Activated T-cell treated with anti-CD3 and anti-CD28 coated beads, Interleukin-2, amount 50 U/mL, for 24 hours (primary cell): Measurements from ENCODE around the gene INPP5A.
"Not testable (repeated sequence)": the region's sequence is repeated elsewhere in the genome, so short reads cannot be mapped to it uniquely, and the experiment has no call there.

Experiments
- DNase-seq: peaks from one replicate; pipeline ENCODE4 v3.0.0-alpha.2; 2020
- H3K27ac Mint-ChIP-seq: 2 replicates; pipeline ENCODE4 v1.8.0; 2020; ENCODE audit warnings: mild to moderate bottlenecking, mixed read lengths
- H3K27me3 Mint-ChIP-seq: 2 replicates; pipeline ENCODE4 v1.8.0; 2020; ENCODE audit warnings: mixed read lengths
- H3K36me3 Mint-ChIP-seq: 2 replicates; pipeline ENCODE4 v1.8.0; 2020; ENCODE audit warnings: low read depth, mixed read lengths
- H3K4me1 Mint-ChIP-seq: 2 replicates; pipeline ENCODE4 v1.8.0; 2020; ENCODE audit warnings: low read depth, mixed read lengths
- H3K4me3 Mint-ChIP-seq: 2 replicates; pipeline ENCODE4 v1.8.0; 2020; ENCODE audit warnings: mild to moderate bottlenecking, moderate library complexity, mixed read lengths
- H3K9me3 Mint-ChIP-seq: 2 replicates; pipeline ENCODE4 v1.8.0; 2020; ENCODE audit warnings: mixed read lengths

Gene INPP5A

GRCh38 chr10:132589015-132589414, 51.4 kb downstream of the INPP5A start:
- H3K27me3 Mint-ChIP-seq = no peaks in the 10 kb centered on the region
- H3K27ac Mint-ChIP-seq = peak overlapping the region; percentile 87
- H3K36me3 Mint-ChIP-seq = peaks cover 3% of the 10 kb centered on the region
- no peak for DNase-seq
- H3K4me1 Mint-ChIP-seq = peaks cover 71% of the 10 kb centered on the region
- no peaks in the 10 kb centered on the region for H3K9me3 Mint-ChIP-seq
- H3K4me3 Mint-ChIP-seq = no peak overlapping the region

DNA sequence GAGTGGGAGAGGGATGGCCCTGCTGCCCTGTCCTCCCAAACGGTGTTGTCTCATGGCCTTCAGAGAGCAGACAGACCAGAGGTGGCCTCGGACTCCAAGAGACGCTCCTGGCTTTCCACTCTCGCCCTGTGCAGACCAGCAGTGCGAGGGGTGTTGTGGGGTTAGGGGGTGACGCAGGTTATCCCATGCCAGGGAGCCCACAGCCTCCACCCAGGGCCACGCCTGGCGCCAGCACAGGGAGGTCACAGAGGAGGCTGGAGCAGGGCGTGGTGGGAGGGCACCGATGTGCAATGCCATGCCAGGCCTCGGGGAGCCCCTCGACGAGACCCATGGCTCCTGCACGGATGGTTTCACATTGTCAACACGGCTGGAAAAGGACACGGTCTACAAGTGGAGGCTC, 52.1 kb downstream of the INPP5A start:
- Mint-ChIP-seq H3K27ac (no peak overlapping the region), H3K4me1 (peaks cover 76% of the 10 kb centered on the region), H3K27me3 (no peaks in the 10 kb centered on the region), H3K4me3 (no peak overlapping the region), H3K36me3 (peaks cover 3% of the 10 kb centered on the region), H3K9me3 (no peaks in the 10 kb centered on the region)
- no peak for DNase-seq

DNA sequence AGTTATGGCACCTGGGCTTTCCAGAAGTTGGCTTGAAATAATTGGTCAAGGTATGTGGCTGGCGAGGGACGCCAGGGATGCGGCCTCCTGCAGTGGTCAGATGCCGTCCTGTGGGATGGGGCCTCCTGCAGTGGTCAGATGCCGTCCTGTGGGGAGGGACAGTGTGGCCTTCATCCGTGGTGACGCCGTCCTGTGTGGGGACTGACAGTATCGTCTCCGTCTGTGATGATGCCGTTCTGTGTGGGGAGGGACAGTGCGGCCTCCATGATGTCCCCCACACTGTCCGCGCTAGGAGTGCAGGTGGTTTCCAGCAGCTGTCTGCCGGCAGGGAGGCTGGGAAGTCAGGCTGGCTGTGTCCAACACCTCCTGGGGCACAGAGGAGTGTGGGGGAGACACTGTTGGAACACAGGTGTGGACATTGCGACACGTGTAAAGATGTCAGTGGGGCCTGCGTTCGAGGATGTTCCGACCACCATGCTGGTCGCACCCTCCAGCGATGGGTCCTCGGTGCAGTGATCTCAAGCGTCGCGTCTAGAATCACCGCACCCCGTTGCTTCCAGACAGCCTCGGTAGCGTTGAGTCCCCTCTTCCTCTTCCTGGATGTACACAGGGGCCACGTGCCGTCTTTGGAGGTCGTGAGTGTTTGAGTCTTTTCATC, 52.6 kb downstream of the INPP5A start:
- Mint-ChIP-seq H3K9me3 (no peaks in the 10 kb centered on the region), H3K4me1 (peaks cover 77% of the 10 kb centered on the region), H3K27me3 (no peaks in the 10 kb centered on the region), H3K27ac (no peak overlapping the region), H3K4me3 (no peak overlapping the region), H3K36me3 (peaks cover 3% of the 10 kb centered on the region)
- DNase-seq = no peak

- Mint-ChIP-seq H3K4me1 (peaks cover 78% of the 10 kb centered on the region), H3K36me3 (peaks cover 3% of the 10 kb centered on the region), H3K27ac (no peak overlapping the region), H3K9me3 (no peaks in the 10 kb centered on the region), H3K27me3 (no peaks in the 10 kb centered on the region), H3K4me3 (no peak overlapping the region)
- no peak for DNase-seq
Observed at GRCh38 chr10:132590752-132591121, 53.1 kb downstream of the INPP5A start.

- H3K27me3 Mint-ChIP-seq = no peaks in the 10 kb centered on the region
- no peak for DNase-seq
- peaks cover 81% of the 10 kb centered on the region for H3K4me1 Mint-ChIP-seq
- peaks cover 3% of the 10 kb centered on the region for H3K36me3 Mint-ChIP-seq
- H3K27ac Mint-ChIP-seq = no peak overlapping the region
- H3K4me3 Mint-ChIP-seq = no peak overlapping the region
- no peaks in the 10 kb centered on the region for H3K9me3 Mint-ChIP-seq
Observed at GRCh38 chr10:132591166-132591971, 53.8 kb downstream of the INPP5A start.

- Mint-ChIP-seq H3K4me3 (no peak overlapping the region), H3K4me1 (peaks cover 75% of the 10 kb centered on the region), H3K27ac (no peak overlapping the region), H3K9me3 (no peaks in the 10 kb centered on the region), H3K27me3 (no peaks in the 10 kb centered on the region), H3K36me3 (no peaks in the 10 kb centered on the region)
- DNase-seq = no peak
Observed at GRCh38 chr10:132592790-132593383, 55.3 kb downstream of the INPP5A start.

GRCh38 chr10:132593389-132593788, 55.8 kb downstream of the INPP5A start:
- Mint-ChIP-seq H3K27ac (peak overlapping the region; percentile 9), H3K36me3 (peaks cover 1% of the 10 kb centered on the region), H3K9me3 (peaks cover 3% of the 10 kb centered on the region), H3K4me1 (peaks cover 72% of the 10 kb centered on the region), H3K4me3 (no peak overlapping the region), H3K27me3 (no peaks in the 10 kb centered on the region)
- no peak for DNase-seq

DNA sequence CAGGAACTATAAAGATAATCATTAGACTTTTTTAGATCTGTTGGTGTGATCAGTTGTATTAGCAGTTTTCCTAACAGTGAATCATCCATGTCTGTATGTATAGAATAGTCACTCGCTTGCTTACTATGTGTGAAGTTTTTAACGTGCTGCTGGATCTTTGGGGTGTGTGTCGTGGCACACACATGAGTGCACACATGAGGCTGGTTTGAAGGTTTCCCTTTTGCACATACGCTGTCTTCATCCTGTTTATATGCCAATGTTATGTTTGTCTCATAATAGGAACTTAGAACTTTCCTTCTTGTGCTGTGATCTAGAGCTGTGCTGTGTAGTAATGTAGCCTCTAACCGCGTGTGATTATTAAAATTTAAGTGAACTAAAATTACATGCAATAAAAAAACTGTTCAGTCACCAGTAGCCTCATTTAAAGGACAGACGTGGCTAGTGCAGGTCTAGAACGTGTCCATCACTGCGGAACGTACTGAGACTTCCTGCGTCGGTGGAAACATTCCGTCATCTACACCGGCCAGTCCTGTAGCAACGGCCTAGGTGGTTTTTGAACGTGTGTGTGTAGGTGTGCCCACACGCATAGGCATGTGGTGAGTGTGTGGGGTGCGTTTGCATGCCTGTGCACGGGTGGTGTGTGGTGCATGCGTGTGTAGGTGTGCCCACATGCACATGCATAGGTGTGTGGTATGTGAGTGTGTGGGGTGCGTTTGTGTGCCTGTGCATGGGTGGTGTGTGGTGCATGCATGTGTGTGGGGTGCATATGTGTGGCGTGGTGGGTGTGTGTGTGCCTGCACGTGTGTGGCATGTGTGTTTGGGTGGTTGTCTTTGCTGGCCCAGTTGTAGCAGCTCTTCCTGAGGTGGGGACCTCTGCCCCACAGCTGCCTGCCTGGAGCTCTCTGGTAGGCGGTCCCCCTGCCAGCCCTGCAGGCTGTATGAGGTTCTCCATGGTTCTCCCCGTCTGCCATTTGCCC, 56.6 kb downstream of the INPP5A start:
- peaks cover 6% of the 10 kb centered on the region for H3K9me3 Mint-ChIP-seq
- H3K36me3 Mint-ChIP-seq = peaks cover 8% of the 10 kb centered on the region
- no peaks in the 10 kb centered on the region for H3K27me3 Mint-ChIP-seq

DNA sequence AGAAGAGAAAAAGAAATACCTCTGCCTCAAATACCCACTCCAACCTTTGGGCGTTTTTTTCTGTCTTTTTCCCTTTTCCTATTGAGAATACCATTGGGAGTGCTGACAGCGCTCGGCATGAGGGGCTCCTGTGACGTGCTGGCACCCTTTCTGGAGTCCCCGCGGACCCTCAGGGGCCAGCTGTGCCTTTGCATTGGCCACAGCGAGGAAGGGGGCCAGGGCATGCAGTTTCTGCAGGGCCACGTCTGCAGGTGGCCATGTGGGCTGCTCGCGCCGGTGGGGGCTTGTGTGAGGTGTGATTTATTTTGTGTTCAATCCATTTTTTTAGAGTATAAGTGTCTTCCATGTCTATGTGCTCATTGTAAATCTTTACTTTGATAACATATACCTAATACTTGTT, 57.4 kb downstream of the INPP5A start:
- Mint-ChIP-seq H3K4me1 (peaks cover 65% of the 10 kb centered on the region), H3K4me3 (no peak overlapping the region), H3K36me3 (peaks cover 9% of the 10 kb centered on the region), H3K9me3 (peaks cover 10% of the 10 kb centered on the region), H3K27me3 (no peaks in the 10 kb centered on the region), H3K27ac (no peak overlapping the region)
- no peak for DNase-seq

More for the DNA sequence above, 56.6 kb downstream of the INPP5A start:
- peak overlapping the region; percentile 9 for H3K27ac Mint-ChIP-seq
- DNase-seq = no peak
- no peak overlapping the region for H3K4me3 Mint-ChIP-seq
- peaks cover 66% of the 10 kb centered on the region for H3K4me1 Mint-ChIP-seq

GRCh38 chr10:132595854-132596253, 58.3 kb downstream of the INPP5A start:
- Mint-ChIP-seq H3K4me1 (peaks cover 57% of the 10 kb centered on the region), H3K36me3 (peaks cover 16% of the 10 kb centered on the region), H3K27me3 (no peaks in the 10 kb centered on the region), H3K9me3 (peaks cover 16% of the 10 kb centered on the region), H3K27ac (no peak overlapping the region), H3K4me3 (no peak overlapping the region)
- no peak for DNase-seq

DNA sequence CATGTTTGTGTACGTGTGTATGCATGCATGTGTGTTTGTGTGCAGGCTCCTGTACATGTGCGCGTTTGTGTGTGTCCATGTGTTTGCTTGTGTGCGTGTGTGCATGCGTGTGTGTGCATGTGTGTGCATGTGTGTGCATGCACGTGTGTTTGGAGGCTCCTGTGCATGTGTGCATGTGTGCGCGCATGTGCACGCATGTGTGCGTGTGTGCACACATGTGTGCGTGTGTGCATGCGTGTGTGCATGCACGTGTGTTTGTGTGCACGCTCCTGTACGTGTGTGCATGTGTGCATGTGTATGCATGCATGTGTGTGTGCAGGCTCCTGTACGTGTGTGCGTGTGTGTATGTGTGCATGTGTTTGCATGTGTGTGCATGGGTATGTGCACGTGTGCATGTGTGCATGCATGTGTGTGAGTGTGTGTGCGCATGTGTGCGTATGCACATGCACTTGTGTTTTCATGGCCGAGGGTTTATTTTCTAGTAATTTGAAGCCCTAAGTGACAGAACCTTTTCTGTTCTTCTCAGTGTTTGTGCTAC, 59.2 kb downstream of the INPP5A start:
- no peak for DNase-seq
- Mint-ChIP-seq H3K27me3 (no peaks in the 10 kb centered on the region), H3K36me3 (peaks cover 16% of the 10 kb centered on the region), H3K27ac (no peak overlapping the region), H3K4me1 (peaks cover 48% of the 10 kb centered on the region), H3K9me3 (peaks cover 22% of the 10 kb centered on the region), H3K4me3 (no peak overlapping the region)

- Mint-ChIP-seq H3K4me1 (peaks cover 48% of the 10 kb centered on the region), H3K36me3 (peaks cover 16% of the 10 kb centered on the region), H3K27me3 (no peaks in the 10 kb centered on the region), H3K4me3 (no peak overlapping the region), H3K27ac (no peak overlapping the region), H3K9me3 (peaks cover 22% of the 10 kb centered on the region)
- no peak for DNase-seq
Observed at GRCh38 chr10:132597654-132598053, 60.1 kb downstream of the INPP5A start.

DNA sequence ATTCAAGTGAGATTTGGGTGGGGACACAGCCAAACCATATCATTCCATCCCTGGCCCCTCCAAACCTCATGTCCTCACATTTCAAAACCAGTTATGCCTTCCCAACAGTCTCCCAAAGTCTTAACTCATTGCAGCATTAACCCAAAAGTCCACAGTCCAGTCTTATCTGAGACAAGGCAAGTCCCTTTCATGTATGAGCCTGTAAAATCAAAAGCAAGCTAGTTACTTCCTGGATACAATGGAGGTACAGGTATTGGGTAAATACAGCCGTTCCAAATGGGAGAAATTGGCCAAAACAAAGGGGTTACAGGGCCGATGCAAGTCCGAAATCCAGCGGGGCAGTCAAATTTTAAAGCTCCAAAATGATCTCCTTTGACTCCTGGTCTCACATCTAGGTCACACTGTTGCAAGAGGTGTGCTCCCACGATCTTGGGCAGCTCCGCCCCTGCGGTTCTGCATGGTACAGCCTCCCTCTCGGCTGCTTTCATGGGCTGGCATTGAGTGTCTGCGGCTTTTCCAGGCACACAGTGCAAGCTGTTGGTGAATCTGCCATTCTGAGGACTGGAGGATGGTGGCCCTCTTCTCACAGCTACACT, 61.5 kb downstream of the INPP5A start:
- H3K27me3 Mint-ChIP-seq, H3K27ac Mint-ChIP-seq, H3K4me3 Mint-ChIP-seq, DNase-seq: not testable (repeated sequence)
- H3K4me1 Mint-ChIP-seq = peaks cover 35% of the 10 kb centered on the region
- peaks cover 22% of the 10 kb centered on the region for H3K9me3 Mint-ChIP-seq
- H3K36me3 Mint-ChIP-seq = peaks cover 16% of the 10 kb centered on the region

- no peak for DNase-seq
- Mint-ChIP-seq H3K27me3 (no peaks in the 10 kb centered on the region), H3K4me3 (no peak overlapping the region), H3K36me3 (peaks cover 16% of the 10 kb centered on the region), H3K27ac (no peak overlapping the region), H3K4me1 (peaks cover 35% of the 10 kb centered on the region), H3K9me3 (peaks cover 22% of the 10 kb centered on the region)
Observed at GRCh38 chr10:132599732-132600131, 62.1 kb downstream of the INPP5A start.
